ENCODE data around the gene CISD2.

Gene CISD2

GRCh38 chr4:102847687-102848086 lies 21.1 kb upstream of the CISD2 start:
- TF ChIP-seq, protein P1, sequence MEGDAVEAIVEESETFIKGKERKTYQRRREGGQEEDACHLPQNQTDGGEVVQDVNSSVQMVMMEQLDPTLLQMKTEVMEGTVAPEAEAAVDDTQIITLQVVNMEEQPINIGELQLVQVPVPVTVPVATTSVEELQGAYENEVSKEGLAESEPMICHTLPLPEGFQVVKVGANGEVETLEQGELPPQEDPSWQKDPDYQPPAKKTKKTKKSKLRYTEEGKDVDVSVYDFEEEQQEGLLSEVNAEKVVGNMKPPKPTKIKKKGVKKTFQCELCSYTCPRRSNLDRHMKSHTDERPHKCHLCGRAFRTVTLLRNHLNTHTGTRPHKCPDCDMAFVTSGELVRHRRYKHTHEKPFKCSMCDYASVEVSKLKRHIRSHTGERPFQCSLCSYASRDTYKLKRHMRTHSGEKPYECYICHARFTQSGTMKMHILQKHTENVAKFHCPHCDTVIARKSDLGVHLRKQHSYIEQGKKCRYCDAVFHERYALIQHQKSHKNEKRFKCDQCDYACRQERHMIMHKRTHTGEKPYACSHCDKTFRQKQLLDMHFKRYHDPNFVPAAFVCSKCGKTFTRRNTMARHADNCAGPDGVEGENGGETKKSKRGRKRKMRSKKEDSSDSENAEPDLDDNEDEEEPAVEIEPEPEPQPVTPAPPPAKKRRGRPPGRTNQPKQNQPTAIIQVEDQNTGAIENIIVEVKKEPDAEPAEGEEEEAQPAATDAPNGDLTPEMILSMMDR (IDR thresholded peaks at IDR 0.05; ENCODE audit: borderline replicate concordance, control extremely low read depth, extremely low read depth, insufficient read depth, missing control alignments) = no peak
- no peak for DNase-seq (ENCODE audit: low spot score)
- in situ Hi-C loops (cut with MboI; ENCODE audit: low sequenced_read_pairs, unreplicated experiment) = no loop called here

GRCh38 chr4:102849579-102850104 lies 19.1 kb upstream of the CISD2 start:
- in situ Hi-C loops (cut with MboI; ENCODE audit: low sequenced_read_pairs, unreplicated experiment) = no loop called here
- DNase-seq (ENCODE audit: low spot score) = no peak
- TF ChIP-seq, protein P1 (IDR thresholded peaks at IDR 0.05; ENCODE audit: borderline replicate concordance, control extremely low read depth, extremely low read depth, insufficient read depth, missing control alignments) = no peak

DNA sequence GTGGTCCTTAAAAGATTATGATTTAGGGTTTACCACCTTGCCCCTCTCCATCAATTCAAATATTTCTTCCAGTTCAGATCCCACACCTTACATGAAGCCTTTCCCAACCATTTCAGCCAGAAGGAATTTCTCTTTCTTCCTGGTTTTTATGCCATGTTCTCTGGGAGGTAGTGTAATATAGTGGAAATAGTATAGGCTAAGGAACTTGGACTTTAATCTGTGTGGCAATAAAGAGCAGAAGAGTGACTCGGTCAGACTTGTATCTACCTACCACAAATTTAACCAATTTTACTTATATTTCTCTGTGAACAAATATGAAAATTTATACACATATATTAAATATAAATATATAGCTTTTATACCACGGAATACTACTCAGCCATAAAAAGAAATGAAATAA lies 18.4 kb upstream of the CISD2 start:
- in situ Hi-C loops (cut with MboI; ENCODE audit: low sequenced_read_pairs, unreplicated experiment) = no loop called here
- no peak for DNase-seq (ENCODE audit: low spot score)
- TF ChIP-seq, protein P1 (IDR thresholded peaks at IDR 0.05; ENCODE audit: borderline replicate concordance, control extremely low read depth, extremely low read depth, insufficient read depth, missing control alignments) = no peak

DNA sequence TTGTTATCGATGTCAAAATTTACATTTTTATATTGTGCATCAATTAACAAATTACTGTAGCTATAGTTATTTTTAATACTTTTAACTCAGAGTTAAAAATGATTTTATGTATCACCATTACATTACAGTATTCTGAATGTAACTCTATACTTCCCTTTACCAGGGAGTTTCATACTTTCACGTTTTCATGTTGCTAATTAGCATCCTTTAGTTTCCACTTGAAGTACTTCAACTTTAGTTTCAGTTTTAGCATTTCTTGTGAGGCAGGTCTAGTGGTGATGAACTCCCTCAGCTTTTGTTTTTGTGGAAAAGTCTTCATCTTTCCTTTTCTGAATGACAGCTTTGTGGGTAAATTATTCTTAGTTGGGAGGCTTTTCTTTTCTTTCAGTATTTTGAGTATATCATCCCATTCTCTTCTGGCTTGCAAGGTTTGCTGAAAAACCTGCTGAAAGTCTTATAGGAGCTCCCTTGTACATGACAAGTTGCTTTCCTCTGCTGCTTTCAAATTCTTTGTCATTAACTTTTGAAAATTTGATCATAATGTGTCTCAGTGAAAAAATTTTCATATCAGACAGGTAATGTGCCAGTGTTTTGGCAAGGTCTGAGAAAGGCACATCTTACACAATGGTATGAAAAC lies 9.8 kb upstream of the CISD2 start:
- in situ Hi-C loops (cut with MboI; ENCODE audit: low sequenced_read_pairs, unreplicated experiment) = no loop called here
- no peak for DNase-seq (ENCODE audit: low spot score)
- TF ChIP-seq, protein P1 (IDR thresholded peaks at IDR 0.05; ENCODE audit: borderline replicate concordance, control extremely low read depth, extremely low read depth, insufficient read depth, missing control alignments) = no peak

DNA sequence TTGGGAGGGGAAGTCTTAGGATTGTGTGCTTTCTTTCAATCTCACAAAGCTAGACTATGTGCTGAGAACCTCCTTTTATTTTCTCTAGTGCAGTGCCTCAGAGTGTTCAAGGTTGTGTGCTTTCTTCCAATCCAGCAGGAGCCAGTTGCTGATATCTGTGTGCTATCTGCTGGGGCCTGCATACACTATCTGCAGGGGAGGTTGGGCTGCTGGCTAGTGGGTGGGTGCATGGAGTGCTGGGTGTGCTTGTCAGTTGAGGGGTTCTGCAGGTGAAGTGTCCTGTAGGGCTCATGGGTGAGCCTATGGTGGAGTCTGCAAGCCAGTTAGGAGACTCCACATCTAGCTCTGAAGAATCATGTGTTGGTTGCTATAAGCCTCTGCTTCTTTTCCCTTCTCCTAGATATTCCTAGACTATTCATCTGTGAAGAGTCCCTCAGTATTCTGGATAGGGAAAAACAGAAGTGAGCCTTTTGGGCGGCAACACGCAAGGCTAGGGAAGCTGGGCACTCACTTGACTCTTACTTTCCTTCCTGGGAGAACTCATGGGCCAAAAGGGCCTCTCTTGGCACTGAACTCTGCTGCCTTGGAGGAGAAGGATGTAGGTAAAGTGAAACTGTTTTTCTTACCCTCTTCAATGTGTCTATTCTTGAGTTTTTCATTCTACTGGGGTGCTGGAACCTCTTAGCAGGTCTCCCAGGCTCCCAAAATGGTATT lies 8.0 kb upstream of the CISD2 start:
- no peak for DNase-seq (ENCODE audit: low spot score)
- in situ Hi-C loops (cut with MboI; ENCODE audit: low sequenced_read_pairs, unreplicated experiment) = no loop called here
- TF ChIP-seq, protein P1 (IDR thresholded peaks at IDR 0.05; ENCODE audit: borderline replicate concordance, control extremely low read depth, extremely low read depth, insufficient read depth, missing control alignments) = no peak

GRCh38 chr4:102862016-102862415 lies 6.8 kb upstream of the CISD2 start:
- no peak for DNase-seq (ENCODE audit: low spot score)
- TF ChIP-seq, protein P1 (IDR thresholded peaks at IDR 0.05; ENCODE audit: borderline replicate concordance, control extremely low read depth, extremely low read depth, insufficient read depth, missing control alignments) = no peak
- in situ Hi-C loops (cut with MboI; ENCODE audit: low sequenced_read_pairs, unreplicated experiment) = no loop called here
